Dendritic cell treated with granulocyte-macrophage colony-stimulating factor and Interleukin-4, amounts not matched to agents 40 ng/mL and 50 ng/mL, for 4 days (primary cell): ENCODE results near the gene PPP4R4.

Experiments
- H3K27ac Mint-ChIP-seq: one replicate; pipeline ENCODE4 v1.8.0; 2022; ENCODE audit warnings: mild to moderate bottlenecking, mixed read lengths
- H3K27me3 Mint-ChIP-seq: one replicate; pipeline ENCODE4 v1.8.0; 2022; ENCODE audit warnings: mild to moderate bottlenecking, mixed read lengths
- H3K36me3 Mint-ChIP-seq: one replicate; pipeline ENCODE4 v1.8.0; 2022; ENCODE audit warnings: low read depth, mixed read lengths
- H3K4me1 Mint-ChIP-seq: one replicate; pipeline ENCODE4 v1.8.0; 2022; ENCODE audit warnings: low read depth, mixed read lengths
- H3K4me3 Mint-ChIP-seq: one replicate; pipeline ENCODE4 v1.8.0; 2022; ENCODE audit warnings: mild to moderate bottlenecking, moderate library complexity, mixed read lengths
- H3K9me3 Mint-ChIP-seq: one replicate; pipeline ENCODE4 v1.8.0; 2022; ENCODE audit warnings: mixed read lengths
- intact Hi-C: fragments of 100-400 bp; cut with micrococcal nuclease; formaldehyde crosslinking; loops from one replicate; pipeline ENCODE4 v1.15.0; 2022

The PPP4R4 gene

DNA sequence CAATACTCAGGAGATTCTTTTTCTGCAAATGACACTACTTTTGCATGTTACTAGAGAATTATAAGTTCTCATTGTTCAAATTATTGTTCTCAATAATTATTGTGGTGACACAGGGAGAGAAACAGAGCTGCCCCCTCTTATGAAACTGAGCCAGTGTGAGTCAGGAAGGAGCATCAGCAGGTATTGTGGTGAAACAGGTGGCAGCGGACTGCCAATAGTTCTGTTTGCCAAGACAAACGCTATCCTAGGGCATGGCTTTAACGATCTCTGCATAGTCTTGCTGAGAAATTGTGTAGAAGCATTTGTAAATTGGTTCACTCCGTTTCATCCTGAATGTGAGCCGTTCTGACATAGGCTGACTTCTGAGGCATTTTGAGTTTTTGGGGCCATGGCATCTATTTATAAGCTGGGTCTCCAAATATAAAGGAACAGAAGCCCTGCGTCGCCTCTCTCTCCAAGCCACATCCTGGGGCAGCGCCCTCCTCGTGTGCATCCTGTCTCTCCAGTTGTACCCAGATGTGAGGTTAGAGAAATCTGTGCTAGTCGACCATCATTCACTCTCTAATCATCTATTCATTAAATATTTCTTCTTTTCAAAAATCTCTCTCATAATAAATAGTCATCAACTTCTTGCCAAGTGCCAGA is 15.8 kb upstream of the PPP4R4 start:
- no peak overlapping the region for H3K4me3 Mint-ChIP-seq
- H3K27ac Mint-ChIP-seq, result no peak overlapping the region
- intact Hi-C loops, result no loop called here
- H3K4me1 Mint-ChIP-seq, result peaks cover 23% of the 10 kb centered on the region
- no peaks in the 10 kb centered on the region for H3K36me3 Mint-ChIP-seq
- no peaks in the 10 kb centered on the region for H3K27me3 Mint-ChIP-seq
- H3K9me3 Mint-ChIP-seq, result no peaks in the 10 kb centered on the region

DNA sequence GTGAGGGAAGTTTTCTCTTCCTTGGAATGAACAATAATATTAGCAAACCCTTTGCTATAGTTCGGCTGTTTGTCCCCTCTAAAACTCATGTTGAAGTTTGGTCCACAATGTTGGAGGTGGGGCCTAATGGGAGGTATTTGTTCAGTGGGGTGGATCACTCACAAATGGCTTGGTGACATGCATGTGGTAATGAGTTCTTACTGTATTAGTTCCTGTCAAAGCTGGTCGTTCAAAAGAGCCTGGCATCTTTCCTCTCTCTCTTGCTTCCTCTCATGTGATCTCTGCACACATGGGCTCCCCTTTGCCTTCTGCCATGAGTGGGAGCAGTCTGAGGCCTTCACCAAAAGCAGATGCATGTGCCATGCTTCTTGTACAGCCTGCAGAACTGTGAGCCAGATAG is 13.1 kb upstream of the PPP4R4 start:
- Mint-ChIP-seq H3K9me3 (no peaks in the 10 kb centered on the region), H3K27ac (no peak overlapping the region), H3K4me1 (peaks cover 14% of the 10 kb centered on the region), H3K4me3 (no peak overlapping the region), H3K36me3 (no peaks in the 10 kb centered on the region), H3K27me3 (no peaks in the 10 kb centered on the region)
- intact Hi-C loops, result no loop called here

GRCh38 chr14:94161981-94162380 is 12.1 kb upstream of the PPP4R4 start:
- Mint-ChIP-seq H3K4me1 (peaks cover 14% of the 10 kb centered on the region), H3K9me3 (no peaks in the 10 kb centered on the region), H3K36me3 (no peaks in the 10 kb centered on the region), H3K4me3 (no peak overlapping the region), H3K27ac (no peak overlapping the region), H3K27me3 (no peaks in the 10 kb centered on the region)
- intact Hi-C loops, result no loop called here

DNA sequence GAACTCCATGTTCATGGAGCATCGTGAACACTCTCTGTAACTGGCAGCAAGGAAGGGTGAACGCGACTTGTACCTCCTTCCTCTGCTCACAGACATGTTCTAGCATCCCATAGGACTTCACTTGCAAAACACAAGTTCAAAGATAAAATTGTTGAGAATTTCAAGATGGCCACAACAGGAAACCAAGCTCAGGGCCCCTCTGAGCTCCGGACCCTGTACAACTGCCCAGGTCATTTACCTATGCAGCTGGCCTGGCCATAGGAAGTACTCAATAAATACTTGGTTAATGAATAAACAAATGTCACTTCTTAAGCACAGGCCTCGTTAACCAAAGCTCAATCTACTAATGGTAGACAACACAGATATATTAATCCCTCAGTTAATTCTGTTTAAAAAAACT is 11.7 kb upstream of the PPP4R4 start:
- no peaks in the 10 kb centered on the region for H3K27me3 Mint-ChIP-seq
- H3K9me3 Mint-ChIP-seq, result no peaks in the 10 kb centered on the region
- intact Hi-C loops, result no loop called here
- H3K4me3 Mint-ChIP-seq, result no peak overlapping the region
- H3K27ac Mint-ChIP-seq, result no peak overlapping the region
- H3K4me1 Mint-ChIP-seq, result peaks cover 14% of the 10 kb centered on the region
- no peaks in the 10 kb centered on the region for H3K36me3 Mint-ChIP-seq

DNA sequence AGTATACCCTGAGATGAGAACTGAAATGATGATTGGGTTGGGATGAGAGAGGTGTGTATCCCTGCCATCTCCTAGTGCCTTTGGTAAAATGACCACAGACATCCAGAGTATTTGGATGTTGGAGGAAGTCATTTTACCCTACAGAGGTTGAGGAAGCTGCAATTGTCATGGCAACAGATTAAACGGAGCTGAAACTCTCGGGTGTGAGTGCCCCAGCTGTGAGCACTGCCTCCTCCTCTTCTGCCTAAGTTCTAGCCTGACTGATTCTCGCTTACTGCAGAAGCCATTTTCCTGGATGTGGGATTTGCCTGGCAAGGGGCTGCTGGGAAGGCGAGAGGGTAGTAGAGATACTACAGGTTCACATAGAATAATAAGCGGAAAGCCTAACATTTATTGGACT is 10.3 kb upstream of the PPP4R4 start:
- Mint-ChIP-seq H3K27me3 (no peaks in the 10 kb centered on the region), H3K36me3 (no peaks in the 10 kb centered on the region), H3K27ac (no peak overlapping the region), H3K4me3 (no peak overlapping the region), H3K9me3 (no peaks in the 10 kb centered on the region), H3K4me1 (peaks cover 14% of the 10 kb centered on the region)
- intact Hi-C loops, result no loop called here

- Mint-ChIP-seq H3K4me3 (no peak overlapping the region), H3K27me3 (no peaks in the 10 kb centered on the region), H3K27ac (no peak overlapping the region), H3K4me1 (peaks cover 14% of the 10 kb centered on the region), H3K9me3 (no peaks in the 10 kb centered on the region), H3K36me3 (no peaks in the 10 kb centered on the region)
- intact Hi-C loops, result no loop called here
These were observed 9.3 kb upstream of the PPP4R4 start for GRCh38 chr14:94164685-94165431.

- H3K4me1 Mint-ChIP-seq, result peaks cover 14% of the 10 kb centered on the region
- intact Hi-C loops, result no loop called here
- no peak overlapping the region for H3K27ac Mint-ChIP-seq
- no peak overlapping the region for H3K4me3 Mint-ChIP-seq
- H3K36me3 Mint-ChIP-seq, result no peaks in the 10 kb centered on the region
- H3K27me3 Mint-ChIP-seq, result no peaks in the 10 kb centered on the region
- no peaks in the 10 kb centered on the region for H3K9me3 Mint-ChIP-seq
These were observed 8.4 kb upstream of the PPP4R4 start for GRCh38 chr14:94165744-94166143.

- intact Hi-C loops, result no loop called here
- Mint-ChIP-seq H3K9me3 (no peaks in the 10 kb centered on the region), H3K4me3 (no peak overlapping the region), H3K27me3 (peaks cover 32% of the 10 kb centered on the region), H3K4me1 (peaks cover 14% of the 10 kb centered on the region), H3K36me3 (no peaks in the 10 kb centered on the region), H3K27ac (no peak overlapping the region)
These were observed 4.0 kb upstream of the PPP4R4 start for GRCh38 chr14:94170136-94170535.

- Mint-ChIP-seq H3K4me1 (peaks cover 19% of the 10 kb centered on the region), H3K27ac (no peak overlapping the region), H3K4me3 (no peak overlapping the region), H3K9me3 (no peaks in the 10 kb centered on the region), H3K27me3 (peaks cover 42% of the 10 kb centered on the region), H3K36me3 (no peaks in the 10 kb centered on the region)
- intact Hi-C loops, result no loop called here
These were observed 2.9 kb upstream of the PPP4R4 start for GRCh38 chr14:94171208-94171607.

GRCh38 chr14:94172545-94172944 is 1.6 kb upstream of the PPP4R4 start:
- Mint-ChIP-seq H3K4me3 (no peak overlapping the region), H3K9me3 (no peaks in the 10 kb centered on the region), H3K27me3 (peaks cover 52% of the 10 kb centered on the region), H3K27ac (no peak overlapping the region), H3K36me3 (no peaks in the 10 kb centered on the region), H3K4me1 (peaks cover 19% of the 10 kb centered on the region)
- intact Hi-C loops, result no loop called here

DNA sequence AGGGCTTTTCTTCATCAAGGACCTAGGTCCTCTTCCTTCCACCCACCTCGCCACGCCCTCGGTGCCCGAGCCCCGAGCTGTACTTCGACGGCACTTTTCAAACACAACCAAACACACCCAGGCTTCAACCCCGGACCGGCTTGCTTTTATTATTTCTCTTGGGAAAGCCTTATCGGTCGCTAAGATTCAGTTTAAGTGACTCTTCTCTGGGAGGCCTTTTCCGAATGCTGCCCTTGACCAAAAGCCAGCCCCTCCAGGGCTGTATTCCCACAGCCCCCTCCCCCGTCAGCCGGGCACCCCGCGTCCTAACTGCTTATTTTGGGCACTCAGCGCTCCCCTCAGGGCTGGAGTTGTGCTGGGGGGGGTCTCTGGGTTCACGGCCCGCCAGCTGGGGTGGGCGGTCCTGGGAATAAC is 644 bp upstream of the PPP4R4 start:
- H3K4me1 Mint-ChIP-seq, result peaks cover 19% of the 10 kb centered on the region
- H3K27ac Mint-ChIP-seq, result no peak overlapping the region
- intact Hi-C loops, result no loop called here

GRCh38 chr14:94174604-94175010 is 485 bp downstream of the PPP4R4 start:
- H3K27ac Mint-ChIP-seq, result no peak overlapping the region
- no peaks in the 10 kb centered on the region for H3K9me3 Mint-ChIP-seq
- intact Hi-C loops, result no loop called here
- H3K36me3 Mint-ChIP-seq, result no peaks in the 10 kb centered on the region
- peak overlapping the region; percentile 62 for H3K4me3 Mint-ChIP-seq
- H3K27me3 Mint-ChIP-seq, result peaks cover 67% of the 10 kb centered on the region
- peaks cover 19% of the 10 kb centered on the region for H3K4me1 Mint-ChIP-seq

More for the DNA sequence above, 644 bp upstream of the PPP4R4 start:
- H3K27me3 Mint-ChIP-seq, result peaks cover 57% of the 10 kb centered on the region
- H3K9me3 Mint-ChIP-seq, result no peaks in the 10 kb centered on the region
- H3K4me3 Mint-ChIP-seq, result peak overlapping the region; percentile 65
- H3K36me3 Mint-ChIP-seq, result no peaks in the 10 kb centered on the region

GRCh38 chr14:94175011-94175745 is 1.1 kb downstream of the PPP4R4 start:
- no peak overlapping the region for H3K27ac Mint-ChIP-seq
- intact Hi-C loops, result no loop called here
- H3K27me3 Mint-ChIP-seq, result peaks cover 70% of the 10 kb centered on the region
- no peaks in the 10 kb centered on the region for H3K36me3 Mint-ChIP-seq
- H3K4me1 Mint-ChIP-seq, result peaks cover 19% of the 10 kb centered on the region
- H3K9me3 Mint-ChIP-seq, result no peaks in the 10 kb centered on the region
- H3K4me3 Mint-ChIP-seq, result peak overlapping the region; percentile 62

DNA sequence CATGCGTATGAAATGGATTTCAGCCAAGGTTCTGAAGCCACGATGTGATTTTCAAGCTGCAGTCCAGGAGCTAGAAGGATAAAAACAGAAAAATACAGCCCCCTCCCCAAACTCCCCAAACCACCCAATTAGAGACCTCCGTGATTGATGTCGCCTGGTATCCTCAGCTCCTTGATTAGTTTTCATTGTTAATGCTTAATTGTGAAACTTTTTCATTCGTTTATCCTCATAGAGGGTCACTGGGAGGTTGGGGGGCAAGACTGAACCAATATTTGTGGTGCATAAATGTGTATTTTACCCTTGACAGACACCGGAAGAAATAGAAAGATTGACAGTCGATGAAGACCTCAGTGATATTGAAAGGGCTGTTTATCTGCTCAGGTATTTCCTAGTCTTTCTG is 1.6 kb downstream of the PPP4R4 start:
- Mint-ChIP-seq H3K27me3 (peaks cover 71% of the 10 kb centered on the region), H3K36me3 (no peaks in the 10 kb centered on the region), H3K4me3 (no peak overlapping the region), H3K4me1 (peaks cover 19% of the 10 kb centered on the region), H3K27ac (no peak overlapping the region), H3K9me3 (no peaks in the 10 kb centered on the region)
- intact Hi-C loops, result no loop called here
